ENCODE results near the gene CCK. TPM values are rescaled to one million over a fixed set of nuclear protein-coding genes. Genes with fewer than 3 reads are reported as not detected.

CCK gene
- polyA plus RNA-seq, 1 donor from 2014 or later, result not detected

GRCh38 chr3:42216931-42217333 is 49.1 kb downstream of the CCK start:
- no peak overlapping the region for H3K9ac ChIP-seq (ENCODE audit: low read length)
- H3K4me3 ChIP-seq (ENCODE audit: low read length), result no peak overlapping the region
- H3K4me2 ChIP-seq (ENCODE audit: low read length), result no peak overlapping the region
- TF ChIP-seq RAD21 (conservative IDR thresholded peaks at IDR 0.05) (no peak), MXI1 (conservative IDR thresholded peaks at IDR 0.05; ENCODE audit: poor library complexity, severe bottlenecking) (no peak), EP300 (conservative IDR thresholded peaks at IDR 0.05; ENCODE audit: poor library complexity, severe bottlenecking) (no peak)
- no peaks in the 10 kb centered on the region for H3K9me2 ChIP-seq (ENCODE audit: insufficient read depth, low read length)
- no peaks in the 10 kb centered on the region for H3K36me3 ChIP-seq (ENCODE audit: insufficient read depth, low read length)
- no peak overlapping the region for H3K27ac ChIP-seq (ENCODE audit: low read length)
- no peaks in the 10 kb centered on the region for H4K20me1 ChIP-seq (ENCODE audit: insufficient read depth)
- no peaks in the 10 kb centered on the region for H3K27me3 ChIP-seq (ENCODE audit: insufficient read depth, low read depth, low read length)
- H3K9me3 ChIP-seq (ENCODE audit: low read length), result no peaks in the 10 kb centered on the region
- H3K79me2 ChIP-seq (replicated peaks; ENCODE audit: insufficient read depth, low read length), result no peaks in the 10 kb centered on the region
- no peaks in the 10 kb centered on the region for H3F3A ChIP-seq (ENCODE audit: insufficient read depth, low read length, poor library complexity, severe bottlenecking)
- no peak overlapping the region for H2AFZ ChIP-seq (ENCODE audit: low read depth, low read length)

GRCh38 chr3:42216302-42216701 is 49.7 kb downstream of the CCK start:
- H3K79me2 ChIP-seq (replicated peaks; ENCODE audit: insufficient read depth, low read length), result no peaks in the 10 kb centered on the region
- H3K9me2 ChIP-seq (ENCODE audit: insufficient read depth, low read length), result no peaks in the 10 kb centered on the region
- H3K9ac ChIP-seq (ENCODE audit: low read length), result no peak overlapping the region
- H3K9me3 ChIP-seq (ENCODE audit: low read length), result no peaks in the 10 kb centered on the region
- H3K27ac ChIP-seq (ENCODE audit: low read length), result no peak overlapping the region
- no peaks in the 10 kb centered on the region for H3K36me3 ChIP-seq (ENCODE audit: insufficient read depth, low read length)
- no peak overlapping the region for H2AFZ ChIP-seq (ENCODE audit: low read depth, low read length)
- H3K27me3 ChIP-seq (ENCODE audit: insufficient read depth, low read depth, low read length), result no peaks in the 10 kb centered on the region
- H3F3A ChIP-seq (ENCODE audit: insufficient read depth, low read length, poor library complexity, severe bottlenecking), result no peaks in the 10 kb centered on the region
- no peaks in the 10 kb centered on the region for H4K20me1 ChIP-seq (ENCODE audit: insufficient read depth)
- no peak overlapping the region for H3K4me3 ChIP-seq (ENCODE audit: low read length)
- H3K4me2 ChIP-seq (ENCODE audit: low read length), result no peak overlapping the region
- no peak for TF ChIP-seq EP300 (conservative IDR thresholded peaks at IDR 0.05; ENCODE audit: poor library complexity, severe bottlenecking)
- TF ChIP-seq EZH2 (IDR thresholded peaks at IDR 0.05; ENCODE audit: borderline replicate concordance, insufficient read depth, low read length, poor library complexity, severe bottlenecking), result no peak
- no peak for TF ChIP-seq REST (IDR thresholded peaks at IDR 0.05; ENCODE audit: borderline replicate concordance)
- no peak for TF ChIP-seq SMC3 (conservative IDR thresholded peaks at IDR 0.05; ENCODE audit: poor library complexity)
- no peak for TF ChIP-seq RAD21 (conservative IDR thresholded peaks at IDR 0.05)
- no peak for TF ChIP-seq MXI1 (conservative IDR thresholded peaks at IDR 0.05; ENCODE audit: poor library complexity, severe bottlenecking)
- no peak for TF ChIP-seq POLR2AphosphoS5 (IDR thresholded peaks at IDR 0.05)
- TF ChIP-seq CTCF (IDR thresholded peaks at IDR 0.05; ENCODE audit: poor library complexity, severe bottlenecking), result no peak
- no peak for TF ChIP-seq TAF1 (IDR thresholded peaks at IDR 0.05; ENCODE audit: low read depth)
